HFF-Myc (cell line): ENCODE results near the gene SEC61G.

ENCODE experiments used
- DNase-seq: peaks from one replicate; pipeline ENCODE4 v3.0.0-alpha.2; 2011; ENCODE audit warnings: low read depth; ENCODE audit errors: extremely low read depth
- H3K4me3 ChIP-seq: replicated peaks from 2 replicates; pipeline ENCODE4 v1.5.1; 2011; ENCODE audit warnings: low read depth, mild to moderate bottlenecking, control low read depth, low read length
- CTCF ChIP-seq: IDR thresholded peaks from 2 replicates; pipeline ENCODE4 v1.5.1; 2012; ENCODE audit warnings: mild to moderate bottlenecking, low read depth, low read length, control low read depth; ENCODE audit errors: missing control alignments

SEC61G gene

GRCh38 chr7:54729107-54729506, 29.9 kb downstream of the SEC61G start:
- H3K4me3 ChIP-seq = no peak overlapping the region
- no peak for DNase-seq
- no peak for TF ChIP-seq CTCF

DNA sequence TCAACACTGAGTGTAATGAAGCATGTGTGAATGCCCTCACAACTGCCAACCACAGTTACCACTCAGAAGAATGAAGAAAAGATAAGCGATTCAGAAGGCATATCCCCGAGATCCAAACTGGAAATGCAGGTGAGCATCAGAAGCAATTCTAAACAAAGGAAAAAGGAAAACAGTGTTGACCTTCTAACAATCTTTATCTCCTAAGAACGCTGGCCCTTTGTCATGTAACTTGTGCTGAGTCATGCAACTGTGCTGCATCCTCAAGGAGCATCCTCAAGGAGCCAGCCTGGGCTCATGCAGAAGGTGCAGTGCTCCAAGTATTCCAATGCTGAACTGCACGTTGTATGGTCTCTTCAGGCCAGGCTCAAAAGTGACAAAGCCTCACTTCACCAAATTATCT, 30.6 kb downstream of the SEC61G start:
- DNase-seq = no peak
- no peak for TF ChIP-seq CTCF
- no peak overlapping the region for H3K4me3 ChIP-seq

DNA sequence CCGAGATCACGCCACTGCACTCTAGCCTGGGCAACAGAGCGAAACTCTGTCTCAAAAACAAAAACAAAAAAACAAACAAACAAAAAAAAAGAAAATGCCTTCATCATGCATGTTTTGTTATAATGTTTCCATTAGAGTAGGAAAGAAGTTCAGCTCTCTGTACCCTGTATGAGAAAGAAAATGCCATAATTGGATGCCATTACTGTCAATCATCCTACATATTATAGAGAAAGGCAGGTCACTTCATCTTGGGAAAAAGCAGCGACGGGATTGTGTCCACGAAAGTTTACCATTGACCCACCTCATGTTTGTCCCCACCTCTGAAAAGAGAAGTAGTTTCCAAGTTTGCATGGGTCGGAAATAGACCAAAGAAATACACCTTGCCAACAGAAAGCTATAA, 33.8 kb downstream of the SEC61G start:
- no peak for TF ChIP-seq CTCF
- no peak for DNase-seq
- no peak overlapping the region for H3K4me3 ChIP-seq

DNA sequence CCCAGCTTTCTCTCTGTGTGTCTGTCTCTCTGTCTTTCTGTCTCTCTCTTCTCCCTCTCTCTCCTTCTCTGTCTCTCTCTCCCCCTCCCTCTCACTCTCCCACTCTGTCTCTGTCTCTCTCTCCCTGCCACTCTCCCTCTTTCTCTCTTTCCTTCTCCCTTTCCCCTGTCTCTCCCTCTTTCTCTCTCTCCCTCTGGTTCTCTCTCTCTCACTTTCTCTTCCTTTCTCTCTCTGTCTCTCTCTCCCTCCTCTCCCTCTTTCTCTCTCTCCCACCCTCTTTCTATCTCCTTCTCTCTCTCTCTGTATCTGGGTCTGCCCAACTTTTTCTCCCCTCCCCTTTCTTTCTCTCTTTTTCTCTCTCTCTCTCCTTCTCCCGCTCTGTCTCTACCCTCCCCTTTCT, 36.5 kb downstream of the SEC61G start:
- H3K4me3 ChIP-seq = no peak overlapping the region
- TF ChIP-seq CTCF = no peak
- DNase-seq = no peak

GRCh38 chr7:54722026-54722425, 37.0 kb downstream of the SEC61G start:
- DNase-seq = no peak
- no peak for TF ChIP-seq CTCF
- no peak overlapping the region for H3K4me3 ChIP-seq

GRCh38 chr7:54719974-54720373, 39.0 kb downstream of the SEC61G start:
- no peak for TF ChIP-seq CTCF
- no peak overlapping the region for H3K4me3 ChIP-seq
- no peak for DNase-seq

GRCh38 chr7:54719425-54719824, 39.6 kb downstream of the SEC61G start:
- no peak overlapping the region for H3K4me3 ChIP-seq
- TF ChIP-seq CTCF = no peak
- DNase-seq = no peak
